ENCODE measurements around the gene CPSF4L.

CPSF4L gene

DNA sequence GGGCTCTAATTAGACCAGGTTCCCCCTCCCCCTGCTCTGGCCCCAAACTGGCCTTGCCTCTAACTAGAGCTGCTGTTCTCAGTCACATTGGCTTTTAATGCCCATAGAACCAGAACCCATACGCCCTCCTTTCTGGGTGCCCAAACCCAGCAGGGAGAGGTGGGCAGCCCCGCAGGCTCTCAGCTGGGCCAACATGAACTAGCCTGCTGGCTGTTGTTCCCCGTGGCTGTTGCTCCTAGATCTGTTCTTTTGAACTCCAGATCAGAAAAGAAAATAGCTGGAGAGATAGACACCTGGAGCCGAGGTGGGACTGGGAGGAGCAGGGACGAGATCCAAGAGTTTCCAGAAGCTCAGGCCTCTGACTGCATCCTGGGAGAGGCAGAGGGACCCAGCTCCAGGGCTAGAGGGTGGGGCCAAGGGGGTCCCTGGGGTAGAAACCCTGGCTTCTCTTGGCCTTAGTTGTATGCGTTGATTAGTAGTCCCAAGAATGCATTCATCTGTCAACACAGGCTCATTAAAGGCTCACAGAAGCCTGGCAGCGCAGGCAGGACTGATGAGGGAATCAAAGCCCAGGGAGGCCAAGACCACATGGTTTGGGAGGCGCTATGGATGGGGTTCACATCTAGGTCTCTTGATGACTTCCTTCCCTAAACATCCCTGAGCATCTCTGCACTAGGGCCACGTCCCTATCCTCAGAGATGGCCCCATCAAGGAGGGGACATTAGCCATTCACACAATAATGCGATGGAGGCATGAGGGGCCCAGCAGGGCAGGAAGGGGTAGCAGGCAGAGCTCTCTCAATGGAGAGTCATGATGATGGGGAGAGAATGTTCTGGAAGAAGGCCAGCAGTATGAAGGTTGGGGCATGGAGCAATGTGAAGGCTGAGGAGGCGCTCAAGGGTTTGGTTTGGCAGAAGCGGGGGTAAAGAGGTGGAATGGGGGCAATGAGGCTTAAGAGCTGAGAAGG lies 1.3 kb upstream of the CPSF4L start:
- Mint-ChIP-seq H3K36me3 (no peaks in the 10 kb centered on the region), H3K27ac (peak overlapping the region; percentile 32), H3K4me3 (no peak overlapping the region), H3K27me3 (no peaks in the 10 kb centered on the region), H3K9me3 (no peaks in the 10 kb centered on the region), H3K4me1 (no peaks in the 10 kb centered on the region)

DNA sequence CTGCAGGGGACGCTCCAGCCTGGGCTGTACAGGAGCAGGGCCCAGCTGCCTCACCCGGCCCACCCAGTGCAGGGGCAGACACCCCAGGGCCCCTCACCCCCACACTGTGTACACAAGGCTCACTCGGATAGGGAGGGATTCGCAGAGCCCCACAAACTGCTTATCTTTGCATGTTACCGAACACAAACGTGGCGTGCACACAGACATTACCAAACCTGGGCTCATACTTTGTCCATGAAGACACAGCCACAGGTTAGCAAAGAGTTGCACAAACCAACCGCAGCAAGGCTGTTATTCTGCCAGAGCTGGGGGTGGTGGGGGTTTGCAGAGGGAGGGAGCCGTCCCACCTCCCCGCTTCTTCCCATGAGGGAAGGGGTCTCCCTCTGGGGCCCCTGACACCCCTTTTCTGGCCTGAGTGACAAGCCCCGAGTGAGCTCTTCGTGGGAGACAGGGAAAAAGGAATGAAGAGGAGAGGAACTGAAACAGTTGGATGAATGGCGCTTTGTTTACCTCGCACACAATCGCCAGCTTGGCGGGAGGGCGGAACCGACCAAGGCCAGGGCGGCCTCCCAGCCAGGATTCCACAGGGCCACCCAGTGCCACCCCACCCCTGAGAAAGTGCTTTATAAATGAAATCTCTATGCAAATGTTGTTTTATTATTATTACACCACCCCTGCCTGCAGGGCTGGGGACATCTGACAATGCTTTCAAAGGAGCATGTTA lies 434 bp upstream of the CPSF4L start:
- Mint-ChIP-seq H3K4me1 (no peaks in the 10 kb centered on the region), H3K9me3 (no peaks in the 10 kb centered on the region), H3K4me3 (no peak overlapping the region), H3K27me3 (no peaks in the 10 kb centered on the region), H3K36me3 (no peaks in the 10 kb centered on the region), H3K27ac (no peak overlapping the region)

DNA sequence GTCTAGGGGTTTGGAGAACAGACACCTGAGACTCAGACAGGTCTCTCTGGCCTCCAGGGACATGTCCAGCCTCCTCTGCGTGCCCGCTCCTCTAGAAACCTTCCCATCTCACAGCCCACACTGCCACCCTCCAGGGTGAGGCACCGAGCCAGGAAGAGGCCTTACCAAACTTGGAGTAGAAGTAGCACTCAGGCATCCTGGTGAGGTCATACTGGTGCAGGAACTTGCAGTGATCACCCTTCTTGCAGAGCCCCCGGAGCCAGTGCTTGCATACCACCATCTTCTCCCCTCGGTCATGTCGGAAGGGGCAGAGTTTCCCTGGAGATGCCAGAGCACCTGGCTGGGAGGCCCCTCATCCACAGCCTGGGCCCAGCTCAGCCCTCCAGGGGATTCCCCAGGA lies 4.2 kb downstream of the CPSF4L start:
- H3K27me3 Mint-ChIP-seq = no peaks in the 10 kb centered on the region
- no peaks in the 10 kb centered on the region for H3K36me3 Mint-ChIP-seq
- no peaks in the 10 kb centered on the region for H3K4me1 Mint-ChIP-seq
- no peak overlapping the region for H3K27ac Mint-ChIP-seq
- no peak overlapping the region for H3K4me3 Mint-ChIP-seq
- no peaks in the 10 kb centered on the region for H3K9me3 Mint-ChIP-seq

DNA sequence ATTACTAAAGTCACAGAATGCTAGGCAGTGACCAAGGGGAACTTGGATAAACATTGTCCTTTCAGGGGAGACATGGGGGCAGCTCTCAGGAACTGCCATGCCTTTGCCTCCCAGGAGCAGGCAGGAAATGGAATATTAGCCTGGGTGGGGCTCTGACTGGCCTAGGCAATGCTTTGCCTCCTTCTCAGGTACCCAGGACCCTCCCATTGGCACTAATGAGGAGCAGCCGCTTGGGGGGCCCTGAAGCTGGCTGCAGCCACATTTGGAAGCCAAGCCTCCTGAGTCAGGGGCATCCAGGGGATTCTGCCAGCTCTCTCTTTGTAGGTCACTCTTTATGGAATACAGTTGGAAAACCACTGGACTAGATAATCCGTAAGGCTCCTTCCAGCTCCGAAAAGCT lies 5.5 kb downstream of the CPSF4L start:
- Mint-ChIP-seq H3K36me3 (no peaks in the 10 kb centered on the region), H3K27ac (no peak overlapping the region), H3K27me3 (no peaks in the 10 kb centered on the region), H3K4me3 (no peak overlapping the region), H3K9me3 (no peaks in the 10 kb centered on the region), H3K4me1 (no peaks in the 10 kb centered on the region)

DNA sequence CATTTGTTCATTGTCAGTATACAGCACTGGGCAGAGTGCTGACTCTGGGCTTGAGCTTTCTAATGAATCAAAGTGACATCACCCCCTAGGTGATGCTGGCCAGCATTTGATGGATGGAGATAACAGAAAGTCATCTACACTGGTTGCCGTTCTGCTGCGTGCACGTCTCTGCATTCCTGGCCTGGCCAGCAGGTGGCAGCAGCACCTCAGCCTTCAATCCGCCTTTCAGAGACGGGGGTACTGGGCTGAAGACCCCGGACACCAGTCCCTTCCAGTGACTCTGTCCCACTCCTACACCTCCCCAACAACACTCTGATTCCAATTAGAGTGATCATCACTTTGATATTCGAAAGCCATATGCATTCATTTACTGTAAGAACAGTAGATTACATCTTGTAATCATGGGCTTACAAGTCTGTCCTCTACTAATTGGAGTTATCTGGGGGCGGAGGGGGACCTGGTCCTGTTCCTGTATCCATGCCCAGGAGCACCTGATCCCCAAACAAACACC lies 6.0 kb downstream of the CPSF4L start:
- H3K9me3 Mint-ChIP-seq = no peaks in the 10 kb centered on the region
- H3K27ac Mint-ChIP-seq = no peak overlapping the region
- H3K27me3 Mint-ChIP-seq = no peaks in the 10 kb centered on the region
- no peaks in the 10 kb centered on the region for H3K4me1 Mint-ChIP-seq
- H3K4me3 Mint-ChIP-seq = no peak overlapping the region
- no peaks in the 10 kb centered on the region for H3K36me3 Mint-ChIP-seq

DNA sequence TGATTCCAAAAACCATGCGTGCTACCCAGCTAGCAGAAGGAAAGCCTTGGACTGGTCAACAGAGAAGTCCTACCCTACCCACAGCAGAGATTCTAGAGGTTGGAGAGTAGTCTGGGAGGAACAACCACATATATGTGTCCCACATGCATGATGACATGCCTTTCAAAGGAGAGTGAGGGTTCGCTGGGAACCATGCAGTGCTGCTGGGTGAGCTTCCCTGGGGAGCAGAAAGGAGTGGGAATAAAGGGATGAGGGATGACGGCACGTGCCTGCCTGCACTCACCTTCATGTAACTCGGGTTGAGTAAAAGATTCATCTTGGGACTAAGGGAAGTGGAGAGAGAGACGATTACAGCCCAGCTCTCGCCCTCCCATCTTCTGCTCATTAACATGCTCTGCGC lies 9.8 kb downstream of the CPSF4L start:
- no peaks in the 10 kb centered on the region for H3K36me3 Mint-ChIP-seq
- H3K4me1 Mint-ChIP-seq = no peaks in the 10 kb centered on the region
- no peaks in the 10 kb centered on the region for H3K27me3 Mint-ChIP-seq
- no peaks in the 10 kb centered on the region for H3K9me3 Mint-ChIP-seq
- no peak overlapping the region for H3K4me3 Mint-ChIP-seq
- H3K27ac Mint-ChIP-seq = no peak overlapping the region

DNA sequence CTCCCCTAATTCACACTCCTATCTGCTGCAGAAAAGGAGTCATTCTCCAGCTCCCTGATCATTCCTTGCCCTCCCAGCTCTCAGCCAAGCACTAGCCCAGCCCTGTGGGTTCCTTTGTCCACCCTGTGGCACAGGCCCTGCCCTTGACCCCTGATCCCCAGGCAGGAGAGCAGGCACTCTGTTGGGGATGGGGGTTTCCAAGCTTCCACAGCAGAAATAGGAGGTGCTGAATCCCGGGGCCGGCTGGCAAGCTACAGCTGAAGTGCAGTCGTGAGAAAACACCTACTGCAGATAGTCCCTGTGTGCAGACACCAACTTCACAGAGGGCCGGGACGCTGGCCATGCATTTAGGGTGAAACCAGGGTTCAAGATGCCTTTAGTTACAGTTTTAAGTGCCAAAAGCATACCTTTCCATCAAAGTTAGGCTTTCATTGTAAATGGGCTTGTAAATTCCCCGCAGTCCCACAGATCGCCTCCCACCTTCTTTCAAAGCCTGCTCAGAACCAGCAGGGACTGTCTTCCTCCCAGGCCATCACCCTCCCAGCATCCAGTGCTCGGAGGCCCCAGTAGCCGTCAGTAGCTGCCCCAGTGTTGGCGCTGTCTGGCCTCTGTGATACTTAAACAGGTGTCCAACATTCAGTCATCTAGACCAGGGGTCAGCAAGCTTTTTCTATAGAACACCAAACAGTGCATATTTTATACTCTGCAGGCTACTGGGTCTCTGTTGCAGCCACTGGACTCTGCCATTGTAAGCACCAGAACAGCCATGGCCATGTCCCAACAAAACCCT lies 10.6 kb downstream of the CPSF4L start:
- Mint-ChIP-seq H3K4me1 (no peaks in the 10 kb centered on the region), H3K4me3 (no peak overlapping the region), H3K9me3 (no peaks in the 10 kb centered on the region), H3K36me3 (peaks cover 2% of the 10 kb centered on the region), H3K27ac (peak overlapping the region; percentile 39), H3K27me3 (no peaks in the 10 kb centered on the region)

DNA sequence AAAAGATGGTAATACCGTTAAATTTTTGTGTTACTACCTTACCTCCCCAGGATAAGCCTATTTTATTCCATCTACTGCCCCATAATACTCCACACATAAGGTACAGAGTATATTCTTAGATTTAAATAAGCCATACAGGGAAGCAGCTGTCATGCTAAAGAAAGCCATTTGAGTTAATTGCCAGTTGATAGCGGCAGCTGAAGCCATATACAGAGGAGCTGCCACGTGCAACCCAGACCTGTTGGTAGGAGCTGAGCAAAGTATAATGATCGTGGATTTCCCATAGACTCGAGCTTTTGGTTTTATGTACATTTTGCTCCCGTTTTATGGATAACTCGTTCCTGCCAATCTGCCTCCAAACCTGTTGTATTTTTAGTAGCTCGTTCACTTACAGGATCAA lies 12.0 kb downstream of the CPSF4L start:
- Mint-ChIP-seq H3K9me3 (no peaks in the 10 kb centered on the region), H3K27me3 (no peaks in the 10 kb centered on the region), H3K4me3 (no peak overlapping the region), H3K4me1 (no peaks in the 10 kb centered on the region), H3K36me3 (peaks cover 2% of the 10 kb centered on the region), H3K27ac (no peak overlapping the region)

DNA sequence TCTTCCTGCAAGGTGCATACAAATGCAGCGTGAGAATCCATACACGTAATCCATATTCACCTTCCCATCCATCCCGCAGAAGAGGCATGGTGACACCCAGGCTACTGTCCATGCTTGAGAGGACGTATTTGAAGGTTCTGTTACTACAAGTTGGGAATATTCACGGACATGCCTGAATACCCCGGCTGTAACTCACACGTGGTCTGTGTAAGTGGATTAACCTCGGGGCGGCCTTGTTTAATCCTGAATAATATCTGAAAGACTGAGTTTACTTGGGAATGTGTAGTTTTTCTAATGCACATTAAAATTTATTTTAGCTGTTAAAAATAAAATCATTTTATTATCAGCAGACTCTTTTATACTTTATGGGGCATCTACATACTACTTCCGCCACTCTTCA lies 13.1 kb downstream of the CPSF4L start:
- peaks cover 3% of the 10 kb centered on the region for H3K36me3 Mint-ChIP-seq
- no peaks in the 10 kb centered on the region for H3K4me1 Mint-ChIP-seq
- no peak overlapping the region for H3K27ac Mint-ChIP-seq
- no peaks in the 10 kb centered on the region for H3K9me3 Mint-ChIP-seq
- H3K27me3 Mint-ChIP-seq = no peaks in the 10 kb centered on the region
- no peak overlapping the region for H3K4me3 Mint-ChIP-seq

DNA sequence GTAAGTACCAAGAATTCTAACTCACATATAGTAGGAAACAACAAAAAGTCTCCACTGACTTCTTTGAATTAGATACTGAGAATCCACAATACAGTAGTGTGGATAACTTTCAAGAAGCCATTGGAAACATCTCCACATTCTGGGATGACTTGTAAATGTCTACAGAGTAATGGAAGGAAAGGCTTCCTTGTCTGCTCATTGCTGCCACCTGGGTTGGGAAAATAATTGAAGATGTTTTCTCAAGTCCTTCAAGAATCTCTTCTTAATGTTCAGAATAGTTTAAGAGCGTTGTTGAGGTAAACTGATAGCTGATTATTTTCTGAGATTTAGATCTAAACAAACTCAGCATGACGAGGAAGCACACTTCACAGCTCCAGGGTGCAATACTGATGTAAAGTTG lies 14.0 kb downstream of the CPSF4L start:
- H3K36me3 Mint-ChIP-seq = peaks cover 3% of the 10 kb centered on the region
- H3K4me1 Mint-ChIP-seq = no peaks in the 10 kb centered on the region
- no peaks in the 10 kb centered on the region for H3K9me3 Mint-ChIP-seq
- no peak overlapping the region for H3K4me3 Mint-ChIP-seq
- H3K27me3 Mint-ChIP-seq = no peaks in the 10 kb centered on the region
- no peak overlapping the region for H3K27ac Mint-ChIP-seq

DNA sequence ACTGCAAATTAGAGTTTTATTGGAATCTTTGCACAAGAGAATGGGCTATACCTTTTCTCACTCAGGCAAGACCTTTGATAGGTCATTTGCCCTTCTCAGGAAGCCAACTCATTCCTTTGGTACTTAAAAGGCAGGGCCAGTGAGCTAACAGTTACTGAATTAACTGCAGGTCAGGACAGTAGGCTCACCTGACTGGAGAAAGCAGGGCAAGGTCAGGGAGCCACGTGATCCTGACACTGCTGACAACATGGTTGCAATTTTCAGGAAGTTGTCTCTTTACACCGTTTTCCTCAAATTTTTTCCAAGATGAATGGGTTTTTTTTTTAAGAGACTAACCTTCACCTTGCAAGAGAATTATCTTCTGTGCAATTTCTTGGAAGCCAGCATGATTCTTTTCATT lies 21.1 kb downstream of the CPSF4L start:
- H3K4me1 Mint-ChIP-seq = peaks cover 47% of the 10 kb centered on the region
- H3K27me3 Mint-ChIP-seq = no peaks in the 10 kb centered on the region
- H3K9me3 Mint-ChIP-seq = no peaks in the 10 kb centered on the region
- no peak overlapping the region for H3K27ac Mint-ChIP-seq
- H3K36me3 Mint-ChIP-seq = peaks cover 14% of the 10 kb centered on the region
- H3K4me3 Mint-ChIP-seq = no peak overlapping the region

DNA sequence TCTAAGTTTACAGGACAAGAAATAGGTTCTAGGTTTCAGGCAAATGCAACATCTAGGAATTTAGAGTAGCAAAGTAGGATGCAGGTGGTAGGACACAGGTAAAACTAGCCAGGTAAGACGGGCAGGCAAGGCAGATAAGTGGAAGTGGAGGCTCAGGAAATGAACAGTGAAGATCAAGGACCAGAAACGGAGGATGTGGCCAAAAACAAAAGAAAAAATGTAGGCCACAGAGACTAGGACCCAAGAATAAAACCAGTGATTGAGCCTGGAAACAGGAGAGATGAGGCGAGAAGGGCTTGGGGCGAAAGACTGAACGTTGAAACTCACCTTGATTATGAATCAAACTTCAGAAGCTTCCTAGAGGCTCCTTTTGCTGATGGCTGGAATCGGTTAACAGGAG lies 24.0 kb downstream of the CPSF4L start:
- peaks cover 14% of the 10 kb centered on the region for H3K36me3 Mint-ChIP-seq
- peak overlapping the region; percentile 31 for H3K4me3 Mint-ChIP-seq
- peaks cover 63% of the 10 kb centered on the region for H3K4me1 Mint-ChIP-seq
- H3K27ac Mint-ChIP-seq = peak overlapping the region; percentile 67
- no peaks in the 10 kb centered on the region for H3K27me3 Mint-ChIP-seq
- H3K9me3 Mint-ChIP-seq = no peaks in the 10 kb centered on the region

DNA sequence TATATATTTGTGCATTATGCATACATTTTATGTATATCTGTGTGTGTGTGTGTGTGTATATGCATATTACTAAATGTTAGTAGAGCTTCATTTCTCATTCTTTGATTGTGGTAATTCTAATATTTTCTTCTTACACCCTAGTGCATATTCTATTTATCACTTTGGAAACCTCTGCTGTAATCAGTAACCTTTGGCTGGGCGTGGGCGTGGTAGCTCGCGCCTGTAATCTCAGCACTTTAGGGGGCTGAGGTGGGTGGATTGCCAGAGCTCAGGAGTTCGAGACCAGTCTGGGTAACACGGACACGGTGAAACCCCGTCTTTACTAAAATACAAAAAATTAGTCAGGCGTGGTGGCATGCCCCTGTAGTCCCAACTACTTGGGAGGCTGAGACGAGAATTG lies 26.9 kb downstream of the CPSF4L start:
- no peak overlapping the region for H3K4me3 Mint-ChIP-seq
- H3K27me3 Mint-ChIP-seq = no peaks in the 10 kb centered on the region
- H3K27ac Mint-ChIP-seq = no peak overlapping the region
- no peaks in the 10 kb centered on the region for H3K9me3 Mint-ChIP-seq
- H3K4me1 Mint-ChIP-seq = peaks cover 65% of the 10 kb centered on the region
- peaks cover 9% of the 10 kb centered on the region for H3K36me3 Mint-ChIP-seq

DNA sequence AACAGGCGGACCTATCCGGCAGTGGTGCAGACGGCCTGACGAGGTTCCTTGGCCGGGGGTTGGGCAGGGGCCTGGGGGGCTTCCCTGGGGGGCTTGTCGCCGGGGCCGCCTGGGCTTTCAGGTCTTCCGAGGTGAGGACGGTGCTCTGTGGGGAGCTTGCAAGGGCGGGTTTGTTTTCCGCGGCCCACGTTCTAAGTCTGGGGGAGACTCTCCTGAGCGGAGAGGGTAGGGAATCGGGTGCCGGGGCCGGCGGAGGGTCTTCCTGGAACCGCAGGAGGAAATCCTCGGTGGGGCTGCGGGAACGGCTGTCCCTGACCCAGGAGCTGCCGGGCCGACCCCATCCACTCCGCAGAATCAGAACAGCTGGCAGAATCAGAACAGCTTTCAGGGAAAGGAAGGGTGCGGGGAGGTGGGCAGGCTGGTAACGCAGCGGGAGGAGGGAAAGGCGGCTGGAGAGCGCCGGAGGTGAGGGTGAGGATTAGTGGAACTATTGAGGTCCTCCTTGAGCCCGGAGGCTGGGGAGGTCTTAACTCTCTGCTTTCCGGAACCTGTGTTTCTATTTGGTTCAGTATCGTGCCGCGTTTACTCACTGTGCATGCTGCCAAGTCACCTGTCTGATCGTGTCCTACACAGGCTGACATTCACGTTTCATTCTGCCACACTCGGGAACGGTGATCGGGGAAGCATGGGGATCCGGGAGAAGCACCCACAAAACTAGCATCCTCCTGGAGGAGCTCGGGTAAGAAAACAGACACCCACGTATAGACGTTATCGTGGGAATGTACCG lies 28.9 kb downstream of the CPSF4L start:
- Mint-ChIP-seq H3K4me1 (peaks cover 66% of the 10 kb centered on the region), H3K27me3 (no peaks in the 10 kb centered on the region), H3K36me3 (peaks cover 7% of the 10 kb centered on the region), H3K4me3 (peak overlapping the region; percentile 91), H3K9me3 (no peaks in the 10 kb centered on the region), H3K27ac (peak overlapping the region; percentile 98)
